Measurements from ENCODE around the gene HNRNPH1.

HNRNPH1 gene

DNA sequence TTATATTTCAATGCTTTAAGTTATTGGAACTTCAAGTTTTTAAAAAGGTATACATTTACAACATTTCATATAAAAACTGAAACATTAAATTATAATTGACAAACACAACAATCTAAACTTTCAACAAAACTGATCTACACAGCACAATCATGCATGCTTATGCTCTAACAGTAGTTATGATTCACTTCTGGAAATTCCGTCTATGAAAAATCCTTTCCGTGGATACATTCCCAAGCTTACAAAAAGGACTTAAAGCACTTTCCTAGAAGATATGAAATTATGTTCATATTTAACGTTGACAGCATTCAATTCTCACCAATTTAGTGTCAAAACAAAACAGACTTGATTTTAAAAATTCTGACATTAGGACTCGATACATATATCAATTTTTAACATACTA is 3.7 kb downstream of the HNRNPH1 start:
- Histone ChIP-seq H3K9ac (ENCODE audit: low read length) (no peak overlapping the region), H3K27me3 (ENCODE audit: control insufficient read depth, insufficient read depth, low read length) (no peaks in the 10 kb centered on the region), H3K9me3 (ENCODE audit: control insufficient read depth, low read depth, low read length) (no peaks in the 10 kb centered on the region), H3K4me1 (ENCODE audit: control insufficient read depth, low read depth, low read length) (peaks cover 31% of the 10 kb centered on the region), H3K27ac (ENCODE audit: low read length) (no peak overlapping the region), H3K36me3 (ENCODE audit: control insufficient read depth, low read depth, low read length) (peaks cover 77% of the 10 kb centered on the region), H3K4me3 (ENCODE audit: low read length) (peak overlapping the region; percentile 73)

DNA sequence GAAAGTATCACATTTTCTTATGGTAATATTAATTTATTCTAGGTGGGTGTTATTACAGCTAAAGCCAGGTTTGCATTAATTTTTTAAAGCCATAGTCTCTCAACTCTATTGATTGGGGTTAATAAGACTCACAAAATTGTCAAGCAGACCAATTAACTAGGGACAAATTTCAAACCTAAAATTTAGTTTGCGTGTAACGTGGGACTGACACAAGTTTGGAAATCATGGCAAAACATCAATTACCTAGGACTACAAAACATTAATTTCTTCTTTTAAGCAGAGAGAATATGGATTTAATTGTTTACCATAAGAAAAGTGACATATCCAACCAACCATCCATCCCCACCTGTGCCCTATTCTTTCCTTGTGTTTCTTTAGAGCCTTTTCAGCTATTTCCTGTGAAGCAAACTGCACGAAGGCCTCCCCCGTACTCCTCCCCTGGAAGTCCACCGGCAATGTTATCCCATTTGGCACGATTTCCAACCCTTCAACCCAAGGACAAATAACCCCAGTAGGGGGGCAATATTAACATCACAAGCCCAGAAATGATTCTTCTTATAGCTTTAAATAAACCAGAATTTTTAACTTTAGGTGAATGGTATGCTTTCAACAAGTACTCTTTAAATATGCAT is 4.4 kb downstream of the HNRNPH1 start:
- Histone ChIP-seq H3K4me1 (ENCODE audit: control insufficient read depth, low read depth, low read length) (peaks cover 24% of the 10 kb centered on the region), H3K27me3 (ENCODE audit: control insufficient read depth, insufficient read depth, low read length) (no peaks in the 10 kb centered on the region), H3K4me3 (ENCODE audit: low read length) (peak overlapping the region; percentile 73), H3K9ac (ENCODE audit: low read length) (no peak overlapping the region), H3K36me3 (ENCODE audit: control insufficient read depth, low read depth, low read length) (peaks cover 85% of the 10 kb centered on the region), H3K27ac (ENCODE audit: low read length) (no peak overlapping the region), H3K9me3 (ENCODE audit: control insufficient read depth, low read depth, low read length) (no peaks in the 10 kb centered on the region)

DNA sequence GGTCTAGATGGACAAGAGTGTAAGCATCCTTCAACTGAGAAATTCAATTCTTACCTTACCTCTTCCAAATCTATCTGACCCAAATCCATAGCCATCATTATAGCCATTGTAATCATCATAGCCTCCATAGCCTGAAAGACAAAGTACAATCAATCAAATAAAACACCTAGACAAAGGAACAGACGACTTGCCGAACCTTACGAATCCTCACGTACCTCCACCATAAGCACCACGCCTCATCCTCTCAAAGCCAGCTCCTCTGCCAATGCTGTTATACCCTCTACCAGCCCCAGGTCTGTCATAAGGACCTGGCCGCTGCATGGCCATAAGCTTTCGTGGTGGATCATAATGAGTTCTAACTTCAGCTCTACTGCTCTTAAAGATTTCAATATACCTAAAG is 5.5 kb downstream of the HNRNPH1 start:
- Histone ChIP-seq H3K4me3 (ENCODE audit: low read length) (no peak overlapping the region), H3K36me3 (ENCODE audit: control insufficient read depth, low read depth, low read length) (peaks cover 96% of the 10 kb centered on the region), H3K9ac (ENCODE audit: low read length) (no peak overlapping the region), H3K27ac (ENCODE audit: low read length) (no peak overlapping the region), H3K27me3 (ENCODE audit: control insufficient read depth, insufficient read depth, low read length) (no peaks in the 10 kb centered on the region), H3K4me1 (ENCODE audit: control insufficient read depth, low read depth, low read length) (peaks cover 24% of the 10 kb centered on the region), H3K9me3 (ENCODE audit: control insufficient read depth, low read depth, low read length) (no peaks in the 10 kb centered on the region)

DNA sequence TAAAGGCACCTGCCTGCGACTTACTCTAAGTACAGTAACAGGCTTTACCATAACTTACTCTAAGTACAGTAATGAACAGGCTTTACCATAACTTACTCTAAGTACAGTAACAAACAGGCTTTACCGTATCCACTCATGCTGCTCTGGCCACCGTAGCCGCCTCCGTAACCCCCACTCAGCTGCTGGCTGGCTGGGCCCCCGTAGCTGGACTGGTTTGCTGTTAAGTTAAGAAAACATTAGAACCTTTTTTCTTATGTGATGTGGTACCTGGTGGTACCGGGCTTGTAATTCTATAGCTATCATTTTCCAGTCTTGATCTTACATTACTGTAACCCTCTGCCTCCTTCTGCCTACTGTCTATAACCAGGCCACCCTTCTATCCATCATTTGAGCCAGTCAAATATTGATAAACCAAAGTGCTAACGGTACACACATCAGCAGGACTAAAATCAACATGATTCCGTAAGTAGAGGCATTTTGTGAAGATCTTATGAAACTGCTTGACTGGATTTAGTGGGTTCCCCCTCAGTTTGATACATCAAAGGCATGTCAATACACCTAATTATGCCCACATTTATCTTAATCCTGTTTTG is 7.4 kb downstream of the HNRNPH1 start:
- Histone ChIP-seq H3K36me3 (ENCODE audit: control insufficient read depth, low read depth, low read length) (peaks cover 95% of the 10 kb centered on the region), H3K9me3 (ENCODE audit: control insufficient read depth, low read depth, low read length) (no peaks in the 10 kb centered on the region), H3K4me1 (ENCODE audit: control insufficient read depth, low read depth, low read length) (peaks cover 16% of the 10 kb centered on the region), H3K27me3 (ENCODE audit: control insufficient read depth, insufficient read depth, low read length) (no peaks in the 10 kb centered on the region), H3K4me3 (ENCODE audit: low read length) (no peak overlapping the region), H3K9ac (ENCODE audit: low read length) (no peak overlapping the region), H3K27ac (ENCODE audit: low read length) (no peak overlapping the region)

DNA sequence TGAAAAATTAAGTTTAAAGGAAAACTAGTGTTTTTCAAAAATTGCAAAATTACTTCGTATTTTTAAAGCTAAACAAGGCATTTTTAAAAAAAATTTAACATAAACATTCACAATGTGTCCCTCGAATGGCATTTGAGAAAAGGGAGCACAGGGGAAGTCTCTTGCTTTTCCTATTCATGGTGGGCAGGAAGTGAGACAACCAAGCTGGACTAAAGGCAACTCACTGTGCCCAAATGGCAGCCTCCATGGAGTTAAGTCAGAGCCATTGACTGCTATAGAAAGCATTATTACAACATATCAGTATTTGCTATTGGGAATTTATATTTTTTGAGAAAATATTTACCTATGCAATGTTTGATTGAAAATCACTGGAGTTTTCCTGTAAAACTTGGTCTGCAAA is 8.3 kb downstream of the HNRNPH1 start:
- Histone ChIP-seq H3K27me3 (ENCODE audit: control insufficient read depth, insufficient read depth, low read length) (no peaks in the 10 kb centered on the region), H3K36me3 (ENCODE audit: control insufficient read depth, low read depth, low read length) (peaks cover 95% of the 10 kb centered on the region), H3K4me1 (ENCODE audit: control insufficient read depth, low read depth, low read length) (peaks cover 8% of the 10 kb centered on the region)

DNA sequence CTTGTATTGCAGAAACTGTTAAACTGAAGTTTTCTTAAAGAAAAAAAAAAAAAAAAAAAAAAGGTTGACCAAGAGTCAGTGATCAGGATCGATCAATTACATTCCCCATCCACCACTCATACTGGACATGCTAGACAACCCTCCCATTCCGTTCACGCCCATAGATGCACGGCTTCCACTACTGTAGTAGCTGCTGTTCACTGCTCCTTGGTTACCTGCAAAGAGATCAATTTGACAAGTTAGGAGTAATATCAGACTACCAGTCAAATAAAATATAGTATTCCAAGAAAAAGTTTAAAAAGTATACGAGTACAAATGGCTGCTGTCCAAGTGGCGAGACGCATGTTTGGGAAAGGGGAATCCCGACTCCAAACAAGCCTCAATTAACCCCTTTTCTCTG is 8.7 kb downstream of the HNRNPH1 start:
- Histone ChIP-seq H3K9me3 (ENCODE audit: control insufficient read depth, low read depth, low read length) (no peaks in the 10 kb centered on the region), H3K27ac (ENCODE audit: low read length) (no peak overlapping the region), H3K4me1 (ENCODE audit: control insufficient read depth, low read depth, low read length) (peaks cover 7% of the 10 kb centered on the region), H3K4me3 (ENCODE audit: low read length) (no peak overlapping the region), H3K36me3 (ENCODE audit: control insufficient read depth, low read depth, low read length) (peaks cover 95% of the 10 kb centered on the region), H3K27me3 (ENCODE audit: control insufficient read depth, insufficient read depth, low read length) (no peaks in the 10 kb centered on the region), H3K9ac (ENCODE audit: low read length) (no peak overlapping the region)

More for the DNA sequence above, 8.3 kb downstream of the HNRNPH1 start:
- no peak overlapping the region for H3K9ac ChIP-seq (ENCODE audit: low read length)
- H3K27ac ChIP-seq (ENCODE audit: low read length): no peak overlapping the region
- H3K4me3 ChIP-seq (ENCODE audit: low read length): no peak overlapping the region
- no peaks in the 10 kb centered on the region for H3K9me3 ChIP-seq (ENCODE audit: control insufficient read depth, low read depth, low read length)

DNA sequence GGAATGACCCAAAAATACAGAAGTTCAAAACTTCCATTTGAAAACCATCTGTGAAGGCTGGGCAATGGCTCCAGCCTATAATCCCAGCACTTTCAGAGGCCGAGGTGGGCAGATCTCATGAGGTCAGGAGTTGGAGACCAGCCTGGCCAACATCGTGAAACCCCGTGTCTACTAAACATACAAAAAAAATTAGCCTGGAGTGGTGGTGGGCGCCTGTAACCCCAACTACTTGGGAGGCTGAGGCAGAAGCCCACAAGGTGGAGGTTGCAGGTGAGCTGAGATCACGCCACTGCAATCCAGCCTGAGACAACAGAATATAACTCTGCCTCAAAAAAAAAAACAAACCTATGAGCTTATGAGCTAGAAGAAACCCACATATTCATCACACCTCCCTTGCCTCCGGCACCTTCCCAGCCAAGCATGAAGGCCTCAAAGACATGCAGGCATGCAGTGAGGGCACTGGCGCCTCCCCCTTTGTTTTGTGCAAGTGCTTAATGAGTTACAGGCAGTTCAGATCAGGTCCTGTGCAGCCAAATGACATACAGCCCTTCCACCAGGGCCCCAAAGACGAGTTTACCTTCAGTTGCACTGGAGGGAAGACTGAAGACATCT is 9.9 kb downstream of the HNRNPH1 start:
- Histone ChIP-seq H3K36me3 (ENCODE audit: control insufficient read depth, low read depth, low read length) (peaks cover 91% of the 10 kb centered on the region), H3K27me3 (ENCODE audit: control insufficient read depth, insufficient read depth, low read length) (no peaks in the 10 kb centered on the region), H3K27ac (ENCODE audit: low read length) (no peak overlapping the region), H3K4me1 (ENCODE audit: control insufficient read depth, low read depth, low read length) (no peaks in the 10 kb centered on the region), H3K9me3 (ENCODE audit: control insufficient read depth, low read depth, low read length) (no peaks in the 10 kb centered on the region), H3K4me3 (ENCODE audit: low read length) (no peak overlapping the region), H3K9ac (ENCODE audit: low read length) (no peak overlapping the region)

DNA sequence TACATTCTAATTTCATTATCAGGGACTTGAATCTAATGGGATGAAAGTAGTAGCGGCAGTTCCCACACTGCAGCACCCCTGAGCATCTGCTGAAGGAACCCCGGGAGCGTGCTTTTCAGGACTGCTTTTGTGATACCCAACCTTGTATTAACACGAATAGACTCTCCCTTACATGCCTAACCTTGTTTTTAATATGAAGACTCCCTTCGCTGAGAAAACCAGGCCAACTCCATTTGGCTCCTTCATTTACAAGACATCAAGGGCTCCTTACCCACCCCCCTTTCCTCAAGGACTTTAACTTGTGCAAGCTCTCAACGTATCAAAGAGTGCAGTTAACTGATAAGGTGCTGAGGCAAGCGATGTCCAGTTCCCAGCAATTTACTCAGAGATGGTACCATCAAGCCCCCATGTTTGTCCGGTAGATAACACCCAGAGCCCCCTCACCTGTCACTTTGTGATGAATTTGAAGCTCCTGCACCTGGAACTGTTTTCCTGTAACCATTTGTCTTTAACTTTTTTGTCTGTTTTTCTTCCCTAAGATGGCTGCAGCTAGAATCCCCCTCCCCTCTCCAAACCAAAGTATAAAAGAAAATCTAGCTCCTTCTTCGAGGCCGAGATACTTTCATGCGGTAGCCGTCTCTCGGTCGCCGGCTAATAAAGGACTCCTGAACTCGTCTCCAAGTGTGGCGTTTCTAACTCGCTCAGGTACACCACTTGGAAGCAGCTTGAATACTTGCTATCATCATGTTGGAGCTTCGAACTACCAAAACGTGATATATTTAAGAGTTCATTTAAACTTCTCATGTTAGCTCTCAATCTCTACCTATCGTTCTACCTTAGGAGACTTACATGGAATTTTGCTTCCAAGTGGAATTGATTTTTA is 10.7 kb downstream of the HNRNPH1 start:
- H3K4me1 ChIP-seq (ENCODE audit: control insufficient read depth, low read depth, low read length): no peaks in the 10 kb centered on the region
- no peak overlapping the region for H3K4me3 ChIP-seq (ENCODE audit: low read length)
- no peak overlapping the region for H3K27ac ChIP-seq (ENCODE audit: low read length)
- no peak overlapping the region for H3K9ac ChIP-seq (ENCODE audit: low read length)
- peaks cover 88% of the 10 kb centered on the region for H3K36me3 ChIP-seq (ENCODE audit: control insufficient read depth, low read depth, low read length)
- no peaks in the 10 kb centered on the region for H3K27me3 ChIP-seq (ENCODE audit: control insufficient read depth, insufficient read depth, low read length)
- no peaks in the 10 kb centered on the region for H3K9me3 ChIP-seq (ENCODE audit: control insufficient read depth, low read depth, low read length)

DNA sequence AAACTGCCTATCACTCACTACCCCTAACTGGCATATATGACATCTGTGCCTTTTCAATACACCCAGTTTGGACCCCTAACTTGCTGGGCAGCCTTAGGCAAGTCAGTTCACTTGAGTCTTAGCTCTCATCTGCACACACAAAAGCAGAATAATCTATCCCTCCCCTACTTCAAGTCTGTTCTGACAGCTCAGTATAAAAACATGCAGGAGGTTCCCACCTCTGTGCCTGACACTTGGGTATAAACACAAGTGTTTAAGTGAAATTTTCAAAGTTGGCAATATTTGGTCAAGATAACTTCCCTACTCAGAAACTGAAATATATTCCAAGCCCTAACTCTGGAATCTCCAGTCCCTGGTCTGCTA is 12.6 kb downstream of the HNRNPH1 start:
- Histone ChIP-seq H3K27me3 (ENCODE audit: control insufficient read depth, insufficient read depth, low read length) (no peaks in the 10 kb centered on the region), H3K36me3 (ENCODE audit: control insufficient read depth, low read depth, low read length) (peaks cover 88% of the 10 kb centered on the region), H3K27ac (ENCODE audit: low read length) (no peak overlapping the region)

DNA sequence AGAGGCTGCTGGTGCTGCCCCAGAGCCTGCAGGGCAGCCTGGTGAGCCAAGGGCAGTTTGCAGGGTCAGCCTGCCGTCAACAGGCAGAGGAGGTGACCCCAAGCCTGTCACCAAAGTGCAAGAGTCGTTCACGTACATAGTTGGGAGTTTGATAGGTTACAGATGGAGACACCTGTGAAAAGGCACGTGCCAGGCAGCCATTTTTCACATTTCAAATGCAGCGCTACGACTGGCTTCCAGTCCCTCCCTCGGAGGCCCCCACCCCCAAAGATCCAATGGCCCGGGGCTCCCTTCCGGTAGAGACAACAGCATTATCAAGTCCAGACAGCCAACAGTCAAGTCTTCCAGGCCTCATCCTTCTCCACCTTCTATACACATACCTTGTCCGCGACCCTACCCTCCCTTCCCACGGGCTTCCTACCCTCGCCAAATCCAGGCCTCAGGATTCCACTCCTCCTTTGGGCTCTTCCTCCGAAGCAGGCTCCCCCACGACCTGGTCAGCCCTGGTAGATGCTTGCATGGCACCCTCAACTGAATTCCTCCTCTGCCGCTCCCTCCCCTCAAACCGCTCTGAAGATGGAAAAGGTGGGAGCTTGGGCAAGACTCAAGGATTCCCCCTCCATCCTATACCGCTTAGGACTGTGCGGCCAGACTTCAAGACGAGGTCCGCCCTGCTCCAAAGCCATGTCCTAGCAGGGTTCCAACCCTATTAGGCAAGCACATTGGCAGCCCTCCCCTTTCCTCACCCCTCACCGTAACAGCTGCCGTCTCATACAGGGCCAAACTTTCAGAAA is 13.2 kb downstream of the HNRNPH1 start:
- Histone ChIP-seq H3K9ac (ENCODE audit: low read length) (no peak overlapping the region), H3K27ac (ENCODE audit: low read length) (no peak overlapping the region), H3K27me3 (ENCODE audit: control insufficient read depth, insufficient read depth, low read length) (no peaks in the 10 kb centered on the region), H3K4me3 (ENCODE audit: low read length) (no peak overlapping the region), H3K36me3 (ENCODE audit: control insufficient read depth, low read depth, low read length) (peaks cover 88% of the 10 kb centered on the region), H3K9me3 (ENCODE audit: control insufficient read depth, low read depth, low read length) (no peaks in the 10 kb centered on the region), H3K4me1 (ENCODE audit: control insufficient read depth, low read depth, low read length) (no peaks in the 10 kb centered on the region)

More for the DNA sequence above, 12.6 kb downstream of the HNRNPH1 start:
- H3K4me1 ChIP-seq (ENCODE audit: control insufficient read depth, low read depth, low read length): no peaks in the 10 kb centered on the region
- no peaks in the 10 kb centered on the region for H3K9me3 ChIP-seq (ENCODE audit: control insufficient read depth, low read depth, low read length)
- no peak overlapping the region for H3K4me3 ChIP-seq (ENCODE audit: low read length)
- H3K9ac ChIP-seq (ENCODE audit: low read length): no peak overlapping the region

DNA sequence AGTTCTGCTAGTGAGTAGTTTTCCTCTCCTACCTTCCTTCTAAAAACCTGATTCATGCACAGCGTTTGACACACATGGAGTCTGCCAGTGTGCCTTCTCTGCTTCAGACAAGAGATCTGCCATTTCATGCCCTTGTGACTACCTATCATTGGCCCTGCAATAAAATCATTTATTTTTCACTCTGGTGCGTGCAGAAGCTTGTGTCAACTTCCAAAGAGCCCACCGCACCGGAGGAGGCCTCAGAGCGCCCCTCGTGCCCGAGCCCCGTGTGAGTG is 13.7 kb downstream of the HNRNPH1 start:
- Histone ChIP-seq H3K27me3 (ENCODE audit: control insufficient read depth, insufficient read depth, low read length) (no peaks in the 10 kb centered on the region), H3K9me3 (ENCODE audit: control insufficient read depth, low read depth, low read length) (no peaks in the 10 kb centered on the region), H3K36me3 (ENCODE audit: control insufficient read depth, low read depth, low read length) (peaks cover 84% of the 10 kb centered on the region), H3K4me3 (ENCODE audit: low read length) (no peak overlapping the region), H3K9ac (ENCODE audit: low read length) (no peak overlapping the region), H3K4me1 (ENCODE audit: control insufficient read depth, low read depth, low read length) (no peaks in the 10 kb centered on the region), H3K27ac (ENCODE audit: low read length) (no peak overlapping the region)

Measured in iPS-18a (cell line).